T-helper 1 cell treated with Interleukin-12 subunit alpha and Interleukin-12 subunit beta and Interleukin-4 antibody, amounts not matched to agents 30 μg/mL and 1 μg/mL, for 36 hours (primary cell): Measurements from ENCODE around the gene GSTO1.

Experiments
- H3K27ac Mint-ChIP-seq: one replicate; pipeline ENCODE4 v1.8.0; 2021; ENCODE audit warnings: mild to moderate bottlenecking, mixed read lengths
- H3K27me3 Mint-ChIP-seq: one replicate; pipeline ENCODE4 v1.8.0; 2021; ENCODE audit warnings: low read depth, mixed read lengths
- H3K36me3 Mint-ChIP-seq: one replicate; pipeline ENCODE4 v1.8.0; 2021; ENCODE audit warnings: low read depth, mixed read lengths
- H3K4me1 Mint-ChIP-seq: one replicate; pipeline ENCODE4 v1.8.0; 2021; ENCODE audit warnings: low read depth, mixed read lengths
- H3K4me3 Mint-ChIP-seq: one replicate; pipeline ENCODE4 v1.8.0; 2021; ENCODE audit warnings: mild to moderate bottlenecking, moderate library complexity, mixed read lengths
- H3K9me3 Mint-ChIP-seq: one replicate; pipeline ENCODE4 v1.8.0; 2021; ENCODE audit warnings: mixed read lengths

GSTO1 gene

GRCh38 chr10:104257235-104257634 is 2.5 kb downstream of the GSTO1 start:
- H3K4me1 Mint-ChIP-seq: peaks cover 61% of the 10 kb centered on the region
- peak overlapping the region; percentile 22 for H3K4me3 Mint-ChIP-seq
- H3K9me3 Mint-ChIP-seq: no peaks in the 10 kb centered on the region
- peak overlapping the region; percentile 37 for H3K27ac Mint-ChIP-seq
- peaks cover under 1% of the 10 kb centered on the region for H3K27me3 Mint-ChIP-seq
- H3K36me3 Mint-ChIP-seq: peaks cover 50% of the 10 kb centered on the region

DNA sequence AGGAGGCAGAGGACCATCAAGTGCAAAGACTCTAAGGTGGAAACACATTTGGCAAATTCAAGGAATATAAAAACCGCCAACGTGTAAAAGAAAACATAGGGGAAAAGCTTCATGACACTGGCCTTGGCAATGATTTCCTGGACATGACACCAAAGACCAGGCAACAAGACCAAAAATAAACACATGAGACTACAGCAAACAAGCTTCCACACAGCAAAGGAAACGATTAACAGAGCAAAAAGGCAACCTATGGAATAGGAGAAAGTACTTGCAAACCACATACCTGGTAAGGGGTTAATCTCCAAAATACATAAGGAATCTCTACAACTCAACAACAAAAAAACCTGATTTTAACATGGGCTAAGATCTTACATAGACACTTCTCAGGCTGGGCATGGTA is 3.5 kb downstream of the GSTO1 start:
- peaks cover 48% of the 10 kb centered on the region for H3K36me3 Mint-ChIP-seq
- no peak overlapping the region for H3K27ac Mint-ChIP-seq
- H3K4me1 Mint-ChIP-seq: peaks cover 57% of the 10 kb centered on the region
- no peak overlapping the region for H3K4me3 Mint-ChIP-seq
- no peaks in the 10 kb centered on the region for H3K9me3 Mint-ChIP-seq
- no peaks in the 10 kb centered on the region for H3K27me3 Mint-ChIP-seq

- no peaks in the 10 kb centered on the region for H3K9me3 Mint-ChIP-seq
- no peaks in the 10 kb centered on the region for H3K27me3 Mint-ChIP-seq
- peaks cover 57% of the 10 kb centered on the region for H3K4me1 Mint-ChIP-seq
- H3K27ac Mint-ChIP-seq: peak overlapping the region; percentile 81
- H3K4me3 Mint-ChIP-seq: no peak overlapping the region
- H3K36me3 Mint-ChIP-seq: peaks cover 54% of the 10 kb centered on the region
Observed at GRCh38 chr10:104259456-104259855, 4.8 kb downstream of the GSTO1 start.

DNA sequence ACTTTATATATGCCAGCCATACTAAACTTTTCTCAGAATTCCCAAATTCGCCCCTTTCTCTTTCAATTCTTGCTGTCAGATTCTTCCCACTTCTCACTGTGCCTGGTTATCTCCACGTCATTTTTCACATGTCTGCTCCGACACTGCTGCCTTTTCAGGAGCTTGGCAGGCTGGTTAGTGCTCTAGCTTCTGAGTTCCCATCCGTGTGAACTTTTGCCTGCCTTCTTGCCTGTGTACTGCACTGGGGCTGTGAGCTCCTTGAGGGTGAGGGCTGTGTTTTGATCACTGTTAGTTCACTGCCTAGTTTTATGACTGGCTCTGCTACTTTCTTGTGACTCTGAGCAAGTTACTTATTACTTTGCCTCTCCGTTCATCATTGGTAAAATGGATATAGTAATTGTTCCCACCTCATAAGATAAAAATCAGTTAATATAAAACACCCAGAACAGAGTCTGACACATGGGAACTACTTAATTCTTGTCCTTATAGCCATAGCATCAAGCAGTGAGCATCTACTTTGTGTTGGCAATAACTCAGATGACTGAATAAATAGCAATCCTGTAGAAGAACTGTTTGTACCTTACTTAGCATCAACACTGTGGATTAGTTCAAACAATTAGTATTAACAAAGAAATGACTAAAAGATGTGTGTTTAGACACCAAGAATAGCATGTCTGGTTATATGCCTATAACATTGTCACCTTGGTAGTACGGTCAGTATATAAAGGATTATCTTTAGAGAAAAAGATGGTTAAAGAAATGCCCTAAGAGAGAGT is 5.5 kb downstream of the GSTO1 start:
- H3K27me3 Mint-ChIP-seq: no peaks in the 10 kb centered on the region
- H3K4me3 Mint-ChIP-seq: peak overlapping the region; percentile 54
- H3K27ac Mint-ChIP-seq: peak overlapping the region; percentile 81
- H3K36me3 Mint-ChIP-seq: peaks cover 56% of the 10 kb centered on the region
- peaks cover 58% of the 10 kb centered on the region for H3K4me1 Mint-ChIP-seq
- H3K9me3 Mint-ChIP-seq: no peaks in the 10 kb centered on the region

GRCh38 chr10:104260775-104261115 is 6.1 kb downstream of the GSTO1 start:
- peaks cover 59% of the 10 kb centered on the region for H3K4me1 Mint-ChIP-seq
- peak overlapping the region; percentile 54 for H3K4me3 Mint-ChIP-seq
- H3K9me3 Mint-ChIP-seq: no peaks in the 10 kb centered on the region
- H3K27me3 Mint-ChIP-seq: no peaks in the 10 kb centered on the region
- H3K27ac Mint-ChIP-seq: peak overlapping the region; percentile 81
- H3K36me3 Mint-ChIP-seq: peaks cover 58% of the 10 kb centered on the region

DNA sequence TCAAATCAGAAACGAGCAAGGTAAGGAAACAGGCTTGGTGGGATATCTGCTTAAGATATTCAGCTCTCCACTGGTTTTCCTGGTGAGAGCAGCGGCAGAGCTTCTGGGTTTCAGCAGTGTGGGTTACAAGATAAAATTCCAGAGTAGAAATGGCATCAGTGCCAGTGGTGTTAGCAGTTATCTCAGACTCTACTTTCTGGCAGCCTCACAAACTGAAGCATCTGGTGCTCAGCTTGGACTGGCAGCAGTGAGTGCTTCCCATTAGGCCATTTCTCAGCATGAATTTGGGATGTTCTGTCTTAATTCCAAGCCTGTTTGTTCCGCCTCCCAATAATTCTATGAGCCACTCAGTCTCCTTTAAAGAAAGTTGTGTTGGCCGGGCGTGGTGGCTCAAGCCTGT is 7.4 kb downstream of the GSTO1 start:
- Mint-ChIP-seq H3K27me3 (no peaks in the 10 kb centered on the region), H3K4me3 (no peak overlapping the region), H3K4me1 (peaks cover 56% of the 10 kb centered on the region), H3K9me3 (no peaks in the 10 kb centered on the region), H3K27ac (no peak overlapping the region), H3K36me3 (peaks cover 62% of the 10 kb centered on the region)

- no peak overlapping the region for H3K4me3 Mint-ChIP-seq
- peaks cover 56% of the 10 kb centered on the region for H3K36me3 Mint-ChIP-seq
- H3K4me1 Mint-ChIP-seq: peaks cover 51% of the 10 kb centered on the region
- H3K27me3 Mint-ChIP-seq: no peaks in the 10 kb centered on the region
- no peak overlapping the region for H3K27ac Mint-ChIP-seq
- no peaks in the 10 kb centered on the region for H3K9me3 Mint-ChIP-seq
Observed at GRCh38 chr10:104264783-104265182, 10.1 kb downstream of the GSTO1 start.

DNA sequence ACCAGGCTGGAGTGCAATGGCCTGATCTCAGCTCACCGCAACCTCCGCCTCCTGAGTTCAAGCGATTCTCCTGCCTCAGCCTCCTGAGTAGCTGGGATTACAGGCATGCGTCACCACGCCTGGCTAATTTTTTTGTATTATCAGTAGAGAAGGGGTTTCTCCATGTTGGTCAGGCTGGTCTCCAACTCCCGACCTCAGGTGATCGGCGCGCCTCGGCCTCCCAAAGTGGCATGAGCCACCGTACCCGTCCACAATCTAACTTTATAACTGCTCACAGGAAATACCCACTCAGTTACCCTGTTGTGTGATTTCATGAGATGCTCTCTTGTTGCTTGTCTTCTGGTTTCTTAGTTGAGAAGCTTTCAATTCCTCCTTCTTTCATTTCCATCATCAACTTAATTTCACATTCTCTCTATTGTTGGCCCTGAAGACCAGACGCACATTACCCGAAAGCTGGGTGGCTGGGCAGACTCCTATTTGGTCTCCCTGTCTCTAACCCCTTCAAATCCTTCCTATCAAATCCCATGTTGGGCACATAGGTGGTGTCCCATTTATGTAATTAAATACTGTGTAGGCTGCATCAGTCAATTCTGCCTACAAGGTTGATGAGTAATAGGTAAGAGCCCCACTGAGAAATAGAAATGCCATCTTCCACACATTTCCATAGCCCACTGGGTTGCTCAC is 13.2 kb downstream of the GSTO1 start:
- peaks cover 34% of the 10 kb centered on the region for H3K36me3 Mint-ChIP-seq
- H3K4me1 Mint-ChIP-seq: peaks cover 32% of the 10 kb centered on the region
- H3K27me3 Mint-ChIP-seq: no peaks in the 10 kb centered on the region
- peak overlapping the region; percentile 91 for H3K4me3 Mint-ChIP-seq
- H3K9me3 Mint-ChIP-seq: no peaks in the 10 kb centered on the region
- H3K27ac Mint-ChIP-seq: peak overlapping the region; percentile 92

DNA sequence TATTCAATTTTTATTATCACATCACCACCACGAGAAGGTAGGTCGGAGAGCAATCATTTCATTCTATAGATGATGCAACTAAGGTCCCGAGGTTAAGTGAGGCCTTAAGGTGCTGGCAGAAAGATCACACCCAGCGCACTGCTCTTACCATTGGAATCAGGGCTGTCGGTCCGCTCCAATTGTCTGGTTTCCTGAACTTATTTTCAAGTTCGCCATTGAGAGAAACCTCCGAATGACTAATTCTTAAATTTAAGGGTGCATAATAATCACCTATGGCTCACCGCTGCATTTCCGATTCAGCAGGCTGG is 13.7 kb downstream of the GSTO1 start:
- H3K27ac Mint-ChIP-seq: peak overlapping the region; percentile 92
- H3K9me3 Mint-ChIP-seq: no peaks in the 10 kb centered on the region
- peaks cover 32% of the 10 kb centered on the region for H3K4me1 Mint-ChIP-seq
- H3K4me3 Mint-ChIP-seq: peak overlapping the region; percentile 91
- no peaks in the 10 kb centered on the region for H3K27me3 Mint-ChIP-seq
- peaks cover 34% of the 10 kb centered on the region for H3K36me3 Mint-ChIP-seq

GRCh38 chr10:104268713-104269645 is 14.3 kb downstream of the GSTO1 start, which contains the start of gene GSTO2:
TSS of gene GSTO2 (plus strand) at chr10:104269184. CDS start at chr10:104274916, 5,732 bp downstream.
- peak within 1 kb of the TSS; percentile 91 for H3K4me3 Mint-ChIP-seq
- H3K4me1 Mint-ChIP-seq: peaks cover 29% of the 10 kb centered on the region
- no peaks in the 10 kb centered on the region for H3K27me3 Mint-ChIP-seq
- peak within 1 kb of the TSS; percentile 92 for H3K27ac Mint-ChIP-seq
- H3K36me3 Mint-ChIP-seq: peaks cover 31% of the 10 kb centered on the region
- no peaks in the 10 kb centered on the region for H3K9me3 Mint-ChIP-seq

GRCh38 chr10:104273286-104273685 is 18.6 kb downstream of the GSTO1 start:
- H3K4me3 Mint-ChIP-seq: no peak overlapping the region
- peaks cover 7% of the 10 kb centered on the region for H3K4me1 Mint-ChIP-seq
- no peaks in the 10 kb centered on the region for H3K9me3 Mint-ChIP-seq
- H3K27me3 Mint-ChIP-seq: peaks cover 13% of the 10 kb centered on the region
- no peak overlapping the region for H3K27ac Mint-ChIP-seq
- H3K36me3 Mint-ChIP-seq: peaks cover 3% of the 10 kb centered on the region

DNA sequence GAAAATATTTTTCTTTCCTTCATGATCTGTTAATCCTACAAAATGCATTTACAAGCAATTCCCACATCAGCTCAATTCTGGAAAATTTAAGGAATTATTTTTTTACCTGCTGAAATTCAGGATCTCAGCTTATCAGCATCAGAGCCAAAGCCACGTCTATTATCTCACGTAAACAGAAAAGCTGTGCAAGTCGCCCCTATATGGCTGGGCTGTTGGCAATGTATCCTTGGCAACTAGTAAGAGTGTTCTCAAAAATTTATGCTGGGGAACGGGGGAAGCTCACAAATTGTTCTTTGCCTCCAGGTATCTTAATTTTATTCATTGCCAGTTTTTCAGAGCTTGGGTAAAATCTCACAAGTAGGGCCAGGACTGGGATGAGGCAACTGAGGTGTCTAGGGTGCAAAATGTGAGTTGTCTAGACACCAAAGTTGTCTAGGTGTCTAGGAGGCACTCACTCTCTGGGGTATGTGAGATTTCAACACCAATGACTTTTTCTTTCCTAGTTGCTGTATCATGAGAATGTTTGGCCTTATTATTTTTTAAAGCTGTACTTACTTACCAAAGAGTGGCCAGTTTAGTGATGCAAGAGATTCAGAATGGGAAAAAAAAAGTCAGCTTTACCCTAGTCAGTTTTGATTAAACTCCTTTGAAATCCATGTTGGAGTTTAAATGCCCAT is 19.3 kb downstream of the GSTO1 start:
- Mint-ChIP-seq H3K27ac (no peak overlapping the region), H3K27me3 (peaks cover 13% of the 10 kb centered on the region), H3K4me1 (peaks cover 7% of the 10 kb centered on the region), H3K4me3 (no peak overlapping the region), H3K36me3 (no peaks in the 10 kb centered on the region), H3K9me3 (no peaks in the 10 kb centered on the region)

- H3K27ac Mint-ChIP-seq: no peak overlapping the region
- H3K4me3 Mint-ChIP-seq: peak overlapping the region; percentile 21
- peaks cover 4% of the 10 kb centered on the region for H3K4me1 Mint-ChIP-seq
Observed at GRCh38 chr10:104274762-104275721, 20.4 kb downstream of the GSTO1 start.

More at GRCh38 chr10:104274762-104275721, 20.4 kb downstream of the GSTO1 start:
- Mint-ChIP-seq H3K9me3 (no peaks in the 10 kb centered on the region), H3K27me3 (peaks cover 13% of the 10 kb centered on the region), H3K36me3 (no peaks in the 10 kb centered on the region)
